Endothelial cell of umbilical vein (primary cell): ENCODE data around the gene SPSB2.

Experiments used
- POLR2A ChIP-seq: IDR thresholded peaks from 2 replicates; pipeline ENCODE4 v1.6.1; 2012; ENCODE audit warnings: low read depth, mild to moderate bottlenecking, control low read depth, low read length
- TF ChIP-seq, protein P1 (sequence below): IDR thresholded peaks from 2 replicates; pipeline ENCODE4 v1.6.1; 2011; ENCODE audit not compliant: insufficient read depth, insufficient read length
- TF ChIP-seq, protein P2 (sequence below), 2 donors: IDR thresholded peaks; 1 replicate in 1 of 2; 2 replicates in 1 of 2; pipeline ENCODE4 v1.5.1; 2011; ENCODE audit warnings: low read length in 2 of 2, mild to moderate bottlenecking in 2 of 2, moderate library complexity in 2 of 2, control low read depth in 1 of 2, inconsistent platforms in 1 of 2, low read depth in 1 of 2; ENCODE audit not compliant: insufficient read depth in 1 of 2; ENCODE audit errors: extremely low read depth in 1 of 2

DNA sequence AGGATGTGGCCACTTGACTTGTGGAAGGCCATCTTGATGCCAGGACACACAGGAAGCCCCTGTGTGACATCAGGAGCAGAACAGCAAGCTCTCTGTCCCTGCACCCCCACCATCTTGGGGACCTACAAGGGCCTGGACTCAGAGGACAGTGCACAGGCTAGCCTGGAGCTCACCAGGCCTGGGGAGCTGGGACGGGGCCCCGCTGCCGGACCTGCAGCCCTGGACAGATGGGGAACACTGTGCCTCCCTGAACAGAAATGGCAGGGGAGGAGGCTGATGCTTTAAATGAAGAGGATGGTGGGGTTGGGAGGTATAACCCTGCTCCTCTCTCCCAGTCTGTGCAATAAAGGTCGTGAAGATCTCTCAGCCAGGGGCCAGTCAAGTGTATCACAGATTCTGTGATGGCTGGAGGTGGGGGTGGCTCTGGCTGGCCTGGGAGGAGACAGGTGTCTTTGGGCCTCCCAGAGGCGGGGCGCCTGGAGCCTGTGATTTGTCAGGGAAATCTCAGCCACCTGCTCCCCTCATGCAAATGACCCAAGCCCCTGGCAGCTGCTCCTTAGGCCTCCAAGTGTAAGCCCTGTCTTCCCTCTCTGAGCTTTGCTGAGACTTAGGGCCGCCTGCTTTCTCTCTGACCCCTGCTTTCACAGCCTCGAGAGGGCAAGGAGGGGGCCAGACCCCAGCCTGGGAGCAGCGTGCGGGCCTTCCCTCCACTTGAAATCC lies 33.5 kb downstream of the SPSB2 start:
- TF ChIP-seq, protein P1, sequence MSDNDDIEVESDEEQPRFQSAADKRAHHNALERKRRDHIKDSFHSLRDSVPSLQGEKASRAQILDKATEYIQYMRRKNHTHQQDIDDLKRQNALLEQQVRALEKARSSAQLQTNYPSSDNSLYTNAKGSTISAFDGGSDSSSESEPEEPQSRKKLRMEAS, result no peak
- TF ChIP-seq, protein P2, sequence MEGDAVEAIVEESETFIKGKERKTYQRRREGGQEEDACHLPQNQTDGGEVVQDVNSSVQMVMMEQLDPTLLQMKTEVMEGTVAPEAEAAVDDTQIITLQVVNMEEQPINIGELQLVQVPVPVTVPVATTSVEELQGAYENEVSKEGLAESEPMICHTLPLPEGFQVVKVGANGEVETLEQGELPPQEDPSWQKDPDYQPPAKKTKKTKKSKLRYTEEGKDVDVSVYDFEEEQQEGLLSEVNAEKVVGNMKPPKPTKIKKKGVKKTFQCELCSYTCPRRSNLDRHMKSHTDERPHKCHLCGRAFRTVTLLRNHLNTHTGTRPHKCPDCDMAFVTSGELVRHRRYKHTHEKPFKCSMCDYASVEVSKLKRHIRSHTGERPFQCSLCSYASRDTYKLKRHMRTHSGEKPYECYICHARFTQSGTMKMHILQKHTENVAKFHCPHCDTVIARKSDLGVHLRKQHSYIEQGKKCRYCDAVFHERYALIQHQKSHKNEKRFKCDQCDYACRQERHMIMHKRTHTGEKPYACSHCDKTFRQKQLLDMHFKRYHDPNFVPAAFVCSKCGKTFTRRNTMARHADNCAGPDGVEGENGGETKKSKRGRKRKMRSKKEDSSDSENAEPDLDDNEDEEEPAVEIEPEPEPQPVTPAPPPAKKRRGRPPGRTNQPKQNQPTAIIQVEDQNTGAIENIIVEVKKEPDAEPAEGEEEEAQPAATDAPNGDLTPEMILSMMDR (IDR thresholded peaks at IDR 0.05; ENCODE audit: extremely low read depth in 1 of 2, insufficient read depth in 1 of 2, low read depth in 1 of 2, low read length in 2 of 2), result no peak
- no peak for TF ChIP-seq POLR2A
